Measurements from ENCODE around the gene MPLKIP.

DNA sequence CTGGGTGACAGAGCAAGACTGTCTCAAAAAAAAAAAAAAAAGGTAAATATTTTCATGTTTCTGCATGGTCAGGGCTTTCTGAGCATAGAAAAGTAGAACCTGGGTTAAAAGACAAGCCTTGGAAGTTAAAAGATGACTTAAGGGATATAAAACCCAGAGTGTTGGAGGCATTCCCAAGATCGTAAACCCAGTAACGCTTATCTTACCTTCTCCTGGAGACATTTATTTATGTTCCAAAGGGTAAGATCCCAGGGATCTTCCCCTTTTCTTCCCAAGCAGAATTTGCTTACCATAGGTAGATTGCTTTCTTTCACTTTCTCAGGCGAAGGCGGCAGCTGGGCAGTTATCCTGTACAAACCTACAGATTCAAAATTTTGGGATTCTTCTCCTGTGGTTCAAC lies 22.6 kb upstream of the MPLKIP start:
- TF ChIP-seq, protein P1, sequence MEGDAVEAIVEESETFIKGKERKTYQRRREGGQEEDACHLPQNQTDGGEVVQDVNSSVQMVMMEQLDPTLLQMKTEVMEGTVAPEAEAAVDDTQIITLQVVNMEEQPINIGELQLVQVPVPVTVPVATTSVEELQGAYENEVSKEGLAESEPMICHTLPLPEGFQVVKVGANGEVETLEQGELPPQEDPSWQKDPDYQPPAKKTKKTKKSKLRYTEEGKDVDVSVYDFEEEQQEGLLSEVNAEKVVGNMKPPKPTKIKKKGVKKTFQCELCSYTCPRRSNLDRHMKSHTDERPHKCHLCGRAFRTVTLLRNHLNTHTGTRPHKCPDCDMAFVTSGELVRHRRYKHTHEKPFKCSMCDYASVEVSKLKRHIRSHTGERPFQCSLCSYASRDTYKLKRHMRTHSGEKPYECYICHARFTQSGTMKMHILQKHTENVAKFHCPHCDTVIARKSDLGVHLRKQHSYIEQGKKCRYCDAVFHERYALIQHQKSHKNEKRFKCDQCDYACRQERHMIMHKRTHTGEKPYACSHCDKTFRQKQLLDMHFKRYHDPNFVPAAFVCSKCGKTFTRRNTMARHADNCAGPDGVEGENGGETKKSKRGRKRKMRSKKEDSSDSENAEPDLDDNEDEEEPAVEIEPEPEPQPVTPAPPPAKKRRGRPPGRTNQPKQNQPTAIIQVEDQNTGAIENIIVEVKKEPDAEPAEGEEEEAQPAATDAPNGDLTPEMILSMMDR (IDR thresholded peaks at IDR 0.05) = no peak
- TF ChIP-seq POLR2A (IDR thresholded peaks at IDR 0.05; ENCODE audit: low read depth) (no peak), POLR2AphosphoS5 (IDR thresholded peaks at IDR 0.05) (no peak)
